HS-5 (cell line): Measurements from ENCODE around the gene TRMT61B.
A peak's percentile ranks its signal among the peaks of the same experiment; 100 is the strongest.

Experiments
- DNase-seq: peaks from one replicate; pipeline ENCODE4 v3.0.0-alpha.2; 2012; ENCODE audit warnings: low read depth

TRMT61B gene

GRCh38 chr2:28855977-28856376 lies 14.1 kb downstream of the TRMT61B start:
- no peak for DNase-seq

DNA sequence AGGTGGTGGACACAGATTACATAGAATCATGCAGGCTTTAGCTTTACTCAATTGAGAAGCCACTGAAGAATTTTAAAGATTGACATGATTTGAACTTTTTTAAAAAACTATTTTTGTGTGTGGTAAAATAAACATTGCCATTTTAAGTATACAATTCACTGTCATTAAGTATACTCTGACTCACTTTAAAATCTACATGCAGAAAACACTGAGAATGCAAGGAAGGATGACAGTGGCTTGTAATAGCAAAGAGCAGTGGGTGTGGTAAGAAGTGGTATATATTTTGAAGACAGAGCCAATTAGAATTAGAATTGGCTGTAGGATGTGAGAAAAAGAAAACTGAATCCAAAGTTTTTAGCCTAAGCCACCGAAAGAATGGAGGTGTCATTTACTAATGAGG lies 14.9 kb downstream of the TRMT61B start:
- DNase-seq, result no peak

- no peak for DNase-seq
Measured at GRCh38 chr2:28842042-28842441, 28.1 kb downstream of the TRMT61B start.

DNA sequence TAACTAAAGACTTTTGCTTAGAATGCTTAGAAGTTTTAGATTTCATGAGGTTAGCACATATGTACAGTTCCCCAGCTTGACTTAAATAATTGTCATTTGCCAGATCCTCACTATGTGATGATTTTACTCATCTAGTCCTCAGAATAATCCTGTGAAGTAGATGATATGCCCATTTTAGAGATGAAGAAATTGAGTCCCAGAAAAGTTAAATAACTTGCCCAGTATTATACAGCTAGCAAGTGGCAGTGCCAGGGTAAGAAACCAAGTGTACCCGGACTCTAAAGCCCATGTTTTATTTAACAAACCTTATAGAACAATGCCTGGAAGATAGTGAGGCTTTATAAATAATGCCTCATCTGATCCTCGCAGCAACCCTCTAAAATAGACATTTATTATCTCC lies 31.1 kb downstream of the TRMT61B start:
- DNase-seq, result no peak

DNA sequence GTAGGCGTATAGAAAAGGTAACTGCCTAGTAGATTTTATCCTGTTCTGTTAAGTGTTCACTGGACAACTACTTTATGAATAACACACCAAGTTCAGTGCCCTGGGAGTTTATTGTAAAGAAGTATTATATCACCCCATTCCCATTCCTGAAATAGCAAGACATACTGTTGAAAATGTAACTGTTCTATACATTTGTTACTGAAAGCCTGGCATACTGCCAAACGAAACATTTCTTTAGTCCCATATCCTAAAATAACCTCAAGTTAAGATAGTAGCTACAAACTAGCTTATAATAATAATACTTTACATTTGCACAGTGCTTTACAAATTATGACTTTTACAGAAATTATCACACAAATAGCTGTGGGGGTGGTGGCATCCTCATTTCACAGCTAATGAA lies 34.3 kb downstream of the TRMT61B start:
- no peak for DNase-seq

- DNase-seq, result no peak
Measured at GRCh38 chr2:28833740-28834470, 36.2 kb downstream of the TRMT61B start.

- DNase-seq, result no peak
Measured at GRCh38 chr2:28828382-28828781, 41.7 kb downstream of the TRMT61B start.

- DNase-seq, result no peak
Measured at GRCh38 chr2:28824870-28825269, 45.2 kb downstream of the TRMT61B start.

DNA sequence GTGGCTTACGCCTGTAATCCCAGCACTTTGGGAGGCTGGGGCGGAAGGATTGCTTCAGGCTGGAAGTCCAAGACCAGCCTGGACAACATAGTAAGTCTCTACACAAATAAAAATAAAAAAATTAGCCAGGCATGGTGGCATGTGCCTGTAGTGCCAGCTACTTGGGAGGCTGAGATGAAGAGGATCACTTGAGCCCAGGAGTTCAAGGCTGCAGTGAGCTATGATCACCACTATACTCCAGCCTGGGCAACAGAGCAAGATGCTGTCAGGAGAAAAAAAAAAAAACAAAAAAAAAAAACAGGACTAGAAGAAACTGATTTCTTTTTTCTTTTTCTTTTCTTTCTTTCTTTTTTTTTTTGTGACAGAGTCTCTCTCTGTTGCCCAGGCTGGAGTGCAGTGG lies 45.9 kb downstream of the TRMT61B start:
- DNase-seq, result no peak

DNA sequence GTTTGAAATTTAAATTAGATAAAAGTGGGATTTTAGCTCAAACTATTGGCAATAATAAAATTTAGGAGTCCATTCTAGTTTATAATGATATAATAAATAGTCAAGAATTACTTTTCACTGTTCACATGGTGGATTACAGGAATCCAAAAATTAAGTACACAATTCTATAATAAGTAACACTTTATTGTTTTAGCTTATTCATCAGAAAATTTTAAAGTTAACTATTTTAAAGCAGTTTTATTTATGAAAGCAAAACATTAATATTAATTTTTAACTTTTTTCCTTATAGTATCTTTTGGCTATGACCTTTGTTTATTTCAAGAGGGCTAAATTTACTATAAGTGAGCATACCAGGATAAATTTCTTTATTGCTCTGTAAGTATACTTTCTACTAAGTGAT lies 48.1 kb downstream of the TRMT61B start:
- no peak for DNase-seq

GRCh38 chr2:28821295-28821958 lies 48.7 kb downstream of the TRMT61B start:
- DNase-seq, result peak; percentile 33

DNA sequence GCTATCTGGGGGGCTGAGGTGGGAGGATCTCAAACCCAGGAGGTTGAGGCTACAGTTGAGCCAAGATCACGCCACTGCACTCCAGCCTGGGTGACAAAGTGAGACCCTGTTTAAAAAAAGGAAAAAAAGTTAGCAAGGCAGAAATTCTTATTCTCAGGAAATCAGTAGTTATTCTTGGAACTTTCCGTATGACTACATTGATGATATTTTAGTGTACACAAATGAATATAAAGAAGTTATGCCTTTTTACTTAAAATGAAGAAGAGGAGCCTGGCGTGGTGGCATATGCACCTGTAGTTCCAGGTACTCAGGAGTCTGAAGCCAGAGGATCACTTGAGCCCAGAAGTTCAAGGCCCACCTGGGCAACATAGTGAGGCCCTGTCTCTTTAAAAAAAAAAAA lies 52.1 kb downstream of the TRMT61B start:
- no peak for DNase-seq

DNA sequence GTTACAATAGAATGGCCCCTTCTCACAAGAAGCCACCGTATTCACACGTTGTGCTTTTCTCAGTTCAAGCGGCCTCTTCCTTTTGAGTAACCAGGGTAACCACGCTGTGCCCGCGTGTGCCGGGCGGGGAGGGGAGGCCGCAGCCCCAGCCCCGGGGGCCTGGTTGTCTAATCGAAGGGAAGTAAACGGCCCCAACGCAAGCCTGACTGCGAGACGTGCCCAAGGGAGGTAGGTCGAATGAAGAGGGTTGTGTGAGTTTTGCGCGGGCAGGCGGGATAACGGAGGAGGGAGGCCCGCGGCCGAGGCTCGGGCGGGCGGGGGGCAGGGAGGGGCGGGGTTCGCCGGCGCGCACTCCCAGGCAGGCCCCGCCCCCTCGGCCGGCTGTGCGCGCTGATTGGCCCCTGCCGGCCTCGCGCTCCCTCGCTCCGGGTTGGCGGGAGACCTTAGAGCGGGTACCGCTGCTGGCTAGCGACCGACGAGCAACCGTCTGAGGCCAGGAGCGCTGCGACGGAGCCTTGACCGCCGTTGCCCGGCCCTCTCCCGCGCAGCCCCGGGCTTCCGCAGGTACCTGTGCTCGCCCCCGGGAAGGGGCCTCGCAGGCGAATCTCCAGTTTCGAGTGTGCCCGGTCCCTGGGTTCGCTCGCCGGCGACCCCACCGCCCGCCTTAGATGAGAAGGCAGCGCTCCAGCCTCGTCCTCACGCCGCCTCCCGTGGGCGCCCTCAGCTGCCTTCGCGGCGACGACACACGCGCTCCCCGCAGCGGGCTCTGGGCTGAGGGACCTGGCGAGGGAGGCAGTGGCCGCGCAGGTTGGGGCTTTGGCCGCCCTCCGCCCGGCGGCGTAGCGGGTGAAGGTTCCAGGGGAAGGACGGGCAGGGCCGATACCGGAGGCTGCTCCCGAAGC lies 59.5 kb downstream of the TRMT61B start, which contains the start of gene SPDYA:
Gene SPDYA, plus strand, starts transcription at position 451 of the 902 bp plus-strand sequence. CDS start 5,181 bp downstream, outside the sequence.
- peak; percentile 24 for DNase-seq

GRCh38 chr2:28809927-28810326 lies 60.2 kb downstream of the TRMT61B start:
- no peak for DNase-seq

GRCh38 chr2:28802975-28803429 lies 67.1 kb downstream of the TRMT61B start:
- no peak for DNase-seq

GRCh38 chr2:28801726-28802125 lies 68.4 kb downstream of the TRMT61B start:
- no peak for DNase-seq
